HCT116 (cell line): ENCODE measurements around the gene IQCF6. TPM values are rescaled to one million over a fixed set of nuclear protein-coding genes. Genes with fewer than 3 reads are reported as not detected.
A peak's percentile ranks its signal among the peaks of the same experiment; 100 is the strongest.

Source experiments
- ATAC-seq: fragments of 200-7000 bp; cut with Tn5 transposase; 2 replicates; pipeline ENCODE4 v1.9.1; 2020; ENCODE audit warnings: mild to moderate bottlenecking, moderate library complexity
- BruUV-seq: library from RNA; stranded (reverse); fragments of 400-500 nt; replicated peaks from 2 replicates; lab custom pipeline; 2021; lab: Mats Ljungman, UMichigan
- CTCF ChIA-PET: fragments of 300-600 bp; sonication (Branson Sonifier 250); formaldehyde crosslinking; loops from one replicate; lab custom pipeline; 2021; ENCODE audit warnings: antibody characterized with exemption; lab: Charles Lee
- POLR2A ChIA-PET: fragments of 300-600, 350-600 bp; sonication (Branson Sonifier 250); formaldehyde crosslinking; loops from one replicate; lab custom pipeline; 2021; ENCODE audit warnings: antibody characterized with exemption; lab: Charles Lee
- RAD21 ChIA-PET, 2 experiments: fragments of 300-600 bp; sonication (Branson Sonifier 250); formaldehyde crosslinking; loops; one replicate each; lab custom pipeline; 2023; ENCODE audit warnings: low total read pairs in 2 of 2; ENCODE audit not compliant: uncharacterized antibody in 2 of 2, unreplicated experiment in 2 of 2, low non-redundant PET in 1 of 2; lab: Charles Lee
- DNase-seq: peaks from one replicate; pipeline ENCODE4 v3.0.0-alpha.2; 2010; ENCODE audit warnings: low read depth, low spot score
- H2AFZ ChIP-seq: fragments of 200-600 bp; shearing (Covaris generic), sonication (generic); 2 replicates; pipeline ENCODE4 v1.6.1; 2017; ENCODE audit warnings: low read depth, mixed run types, mixed read lengths, antibody characterized with exemption, low read length; ENCODE audit not compliant: poor library complexity, severe bottlenecking
- H3K27ac ChIP-seq: 2 replicates; pipeline ENCODE4 v1.5.1; 2012; ENCODE audit warnings: low read depth, low read length
- H3K27me3 ChIP-seq: fragments of 200-600 bp; sonication (generic); 2 replicates; pipeline ENCODE4 v1.6.1; 2016; ENCODE audit warnings: mixed run types, low read length, mixed read lengths; ENCODE audit not compliant: insufficient read depth
- H3K36me3 ChIP-seq, 2 experiments: fragments of 200-500 bp in 1 of 2; fragments of 200-600 bp in 1 of 2; sonication (Bioruptor generic) in 1 of 2; sonication (generic) in 1 of 2; 2 replicates each; pipeline versions ENCODE4 v1.5.1 to v1.6.1; 2014 to 2016; ENCODE audit warnings: low read length in 2 of 2, inconsistent platforms in 1 of 2, mixed read lengths in 1 of 2, mixed run types in 1 of 2; ENCODE audit not compliant: insufficient read depth in 2 of 2, control insufficient read depth in 1 of 2
- H3K4me1 ChIP-seq, 2 experiments: fragments of 200-600 bp in 1 of 2; sonication (generic) in 1 of 2; 2 replicates each; pipeline versions ENCODE4 v1.5.1 to v1.6.1; 2012 to 2017; ENCODE audit warnings: low read length in 2 of 2, inconsistent platforms in 1 of 2, mild to moderate bottlenecking in 1 of 2, mixed read lengths in 1 of 2, mixed run types in 1 of 2, moderate library complexity in 1 of 2; ENCODE audit not compliant: insufficient read depth in 2 of 2, control insufficient read depth in 1 of 2
- H3K4me2 ChIP-seq: fragments of 200-600 bp; sonication (generic); 2 replicates; pipeline ENCODE4 v1.6.1; 2017; ENCODE audit warnings: mixed run types, low read length, mixed read lengths
- H3K4me3 ChIP-seq, 2 experiments: fragments of 200-600 bp in 1 of 2; sonication (generic) in 1 of 2; replicated peaks in 1 of 2; 2 replicates each; pipeline ENCODE4 v1.5.1; 2011 to 2016; ENCODE audit warnings: low read length in 2 of 2, control low read depth in 1 of 2, low read depth in 1 of 2, mild to moderate bottlenecking in 1 of 2, mixed read lengths in 1 of 2, mixed run types in 1 of 2
- H3K79me2 ChIP-seq: fragments of 200-600 bp; sonication (generic); 2 replicates; pipeline ENCODE4 v1.6.1; 2017; ENCODE audit warnings: mild to moderate bottlenecking, mixed run types, low read length, moderate library complexity, mixed read lengths; ENCODE audit not compliant: insufficient read depth
- H3K9ac ChIP-seq: fragments of 200-600 bp; sonication (generic); 2 replicates; pipeline ENCODE4 v1.6.1; 2016; ENCODE audit warnings: low read length, mixed read lengths
- H3K9me2 ChIP-seq: fragments of 200-600 bp; sonication (generic), shearing (Covaris generic); 2 replicates; pipeline ENCODE4 v1.6.1; 2017; ENCODE audit warnings: mixed run types, mild to moderate bottlenecking, moderate library complexity; ENCODE audit not compliant: insufficient read depth
- H3K9me3 ChIP-seq, 2 experiments: fragments of 200-500 bp in 1 of 2; fragments of 200-600 bp in 1 of 2; sonication (Bioruptor generic) in 1 of 2; sonication (generic) in 1 of 2; 2 replicates each; pipeline ENCODE4 v1.6.1; 2014 to 2017; ENCODE audit warnings: low read length in 2 of 2, mixed read lengths in 2 of 2, inconsistent platforms in 1 of 2, low read depth in 1 of 2, mild to moderate bottlenecking in 1 of 2, mixed run types in 1 of 2, moderate library complexity in 1 of 2; ENCODE audit not compliant: control insufficient read depth in 1 of 2, insufficient read depth in 1 of 2
- H4K20me1 ChIP-seq: fragments of 200-600 bp; sonication (generic), shearing (Covaris generic); 2 replicates; pipeline ENCODE4 v1.6.1; 2017; ENCODE audit warnings: mixed run types, mild to moderate bottlenecking, moderate library complexity; ENCODE audit not compliant: insufficient read depth
- CEBPB ChIP-seq: IDR thresholded peaks from 2 replicates; pipeline ENCODE4 v1.6.1; 2012; ENCODE audit warnings: low read depth
- FOSL1 ChIP-seq: IDR thresholded peaks from 2 replicates; pipeline ENCODE4 v1.6.1; 2012; ENCODE audit warnings: low read depth
- TCF7L2 ChIP-seq: IDR thresholded peaks from 2 replicates; pipeline ENCODE4 v1.7.0; 2011; ENCODE audit warnings: borderline replicate concordance, inconsistent platforms; ENCODE audit not compliant: insufficient read depth, insufficient read length; ENCODE audit errors: extremely low read depth
- intact Hi-C: fragments of 100-400 bp; cut with micrococcal nuclease; formaldehyde crosslinking; loops from 2 replicates; pipeline ENCODE4 v1.10.0; 2022
- total RNA-seq: library from RNA; stranded (reverse); gene quantifications from one replicate; pipeline ENCODE4 v1.2.1, GENCODE V29; 2021; ENCODE audit not compliant: unreplicated experiment
- TF ChIP-seq, protein P1 (sequence below): IDR thresholded peaks from 2 replicates; pipeline ENCODE4 v1.6.1; 2012

IQCF6 gene
- total RNA-seq, 1 experiment from 2014 or later: not detected

- Histone ChIP-seq H3K9me2 (no peaks in the 10 kb centered on the region), H3K4me2 (no peak overlapping the region), H3K9me3 (0 out of 4 replicates have a peak, but pooled peaks cover 0 to 4% of the 10 kb centered on the region in 2 experiments), H3K79me2 (no peaks in the 10 kb centered on the region), H3K9ac (no peak overlapping the region), H2AFZ (no peak overlapping the region), H3K27ac (no peak overlapping the region), H3K4me3 (no peak overlapping the region), H3K4me1 (no peaks in the 10 kb centered on the region), H3K36me3 (no peaks in the 10 kb centered on the region), H3K27me3 (no peaks in the 10 kb centered on the region), H4K20me1 (no peaks in the 10 kb centered on the region)
- ChIA-PET POLR2A (no interaction called here), CTCF (no interaction called here), RAD21 (no interaction called here)
- intact Hi-C loops: no loop called here
- TF ChIP-seq, protein P1, sequence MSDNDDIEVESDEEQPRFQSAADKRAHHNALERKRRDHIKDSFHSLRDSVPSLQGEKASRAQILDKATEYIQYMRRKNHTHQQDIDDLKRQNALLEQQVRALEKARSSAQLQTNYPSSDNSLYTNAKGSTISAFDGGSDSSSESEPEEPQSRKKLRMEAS: no peak
- TF ChIP-seq FOSL1 (no peak), TCF7L2 (no peak)
- DNase-seq: peak; percentile 2
- ATAC-seq: no peak
- no TSS peak for BruUV-seq
Measured at GRCh38 chr3:51748327-51748726, 30.7 kb downstream of the IQCF6 start.

DNA sequence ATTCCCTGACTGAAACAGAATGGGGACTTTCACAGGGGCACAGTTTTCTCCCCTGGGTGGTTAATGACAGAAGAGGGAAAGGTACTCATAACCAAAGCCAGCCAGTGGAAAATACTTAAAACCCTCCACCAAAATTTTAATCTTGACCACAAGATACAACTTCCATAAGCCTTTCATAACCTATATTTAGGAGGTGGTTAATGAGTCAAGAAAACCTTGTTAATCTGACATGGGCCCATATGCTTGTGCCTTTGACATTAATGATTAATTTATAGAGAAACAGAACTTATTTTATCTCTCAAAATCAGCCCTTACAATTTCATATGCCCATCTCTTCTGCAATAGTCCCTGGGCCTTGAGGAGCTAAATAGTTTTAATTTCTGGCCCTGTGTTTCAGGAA is 31.2 kb downstream of the IQCF6 start:
- DNase-seq (no peak), ATAC-seq (no peak)
- no TSS peak for BruUV-seq
- POLR2A ChIA-PET: no interaction called here
- intact Hi-C loops: no loop called here
- TF ChIP-seq CEBPB: no peak
- Histone ChIP-seq H3K79me2 (no peaks in the 10 kb centered on the region), H3K27ac (no peak overlapping the region), H3K36me3 (no peaks in the 10 kb centered on the region), H2AFZ (no peak overlapping the region), H3K27me3 (no peaks in the 10 kb centered on the region), H3K4me1 (no peaks in the 10 kb centered on the region), H3K9me3 (0 out of 4 replicates have a peak, but pooled peaks cover 0 to 4% of the 10 kb centered on the region in 2 experiments), H3K4me2 (no peak overlapping the region), H3K4me3 (no peak overlapping the region), H3K9me2 (no peaks in the 10 kb centered on the region), H3K9ac (no peak overlapping the region), H4K20me1 (no peaks in the 10 kb centered on the region)
- CTCF ChIA-PET: no interaction called here
- RAD21 ChIA-PET: no interaction called here
